ENCODE results near the gene AP2S1. TPM values are rescaled to one million over a fixed set of nuclear protein-coding genes. Genes with fewer than 3 reads are reported as not detected.

The AP2S1 gene
- total RNA-seq, 2 experiments from 2014 or later = 79.3 to 110 TPM

DNA sequence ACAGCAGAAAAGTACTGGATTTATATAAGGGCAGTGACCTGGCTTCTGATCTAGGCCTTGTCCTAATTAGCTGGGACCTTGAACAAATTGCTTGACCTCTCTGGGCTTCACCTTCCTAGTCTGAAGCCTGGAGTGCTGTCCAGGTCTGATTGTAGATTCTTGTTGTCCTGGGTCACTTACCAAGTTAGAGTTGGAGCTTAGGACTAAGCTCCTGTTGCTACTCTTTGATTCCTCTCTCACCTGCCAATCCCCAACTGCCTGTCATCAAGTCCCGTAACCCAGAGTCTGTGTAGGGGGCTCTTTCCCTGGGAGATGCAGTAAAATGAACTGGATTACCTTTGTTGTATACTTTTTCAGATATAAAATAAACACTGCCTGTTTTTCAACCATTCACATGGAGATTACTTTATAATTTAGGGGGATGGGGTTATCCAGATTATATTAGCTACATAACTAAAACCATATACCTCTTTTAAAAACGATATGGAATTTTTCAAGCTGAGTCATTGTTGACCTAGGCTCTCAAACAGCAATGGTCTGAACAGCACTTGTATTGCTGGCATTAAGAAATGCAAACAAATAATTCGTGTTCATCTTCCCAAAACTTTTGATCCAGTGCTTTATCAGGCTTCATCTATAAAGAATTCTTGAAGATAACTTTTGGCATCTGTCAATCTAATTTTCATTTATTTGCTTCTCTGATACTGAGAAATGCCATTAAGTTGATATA is 15.9 kb upstream of the AP2S1 start:
- Histone ChIP-seq H3K36me3 (ENCODE audit: insufficient read depth, low read length) (peaks cover 52% of the 10 kb centered on the region), H4K20me1 (ENCODE audit: insufficient read depth, low read length) (peaks cover 37% of the 10 kb centered on the region), H3K9me2 (ENCODE audit: insufficient read depth, low read length) (no peaks in the 10 kb centered on the region), H3K79me2 (ENCODE audit: insufficient read depth, low read depth, low read length) (peaks cover 99% of the 10 kb centered on the region), H2AFZ (ENCODE audit: low read length) (no peak overlapping the region), H3K27ac (ENCODE audit: low read depth, low read length, poor library complexity, severe bottlenecking) (peak overlapping the region; percentile 7), H3K9me3 (ENCODE audit: low read length) (no peaks in the 10 kb centered on the region), H3K4me3 (ENCODE audit: low read depth, low read length, poor library complexity, severe bottlenecking) (no peak overlapping the region), H3K4me1 (ENCODE audit: insufficient read depth, low read length, poor library complexity, severe bottlenecking) (peaks cover 57% of the 10 kb centered on the region), H3K4me2 (ENCODE audit: low read length) (no peak overlapping the region)
- no peak for DNase-seq (ENCODE audit: low spot score)
- CTCF ChIA-PET (ENCODE audit: unreplicated experiment) = no interaction called here
- intact Hi-C loops (cut with micrococcal nuclease; ENCODE audit: unreplicated experiment) = no loop called here
- no TSS peak for BruUV-seq (replicated peaks)
- POLR2A ChIA-PET = interaction anchor here (0.6 to 1.0 kb wide), 3 partner anchors 9 to 1303 kb away, joined by 3 to 6 read pairs (median 3); no protein-coding TSS in a partner anchor
- TF ChIP-seq, protein P1, sequence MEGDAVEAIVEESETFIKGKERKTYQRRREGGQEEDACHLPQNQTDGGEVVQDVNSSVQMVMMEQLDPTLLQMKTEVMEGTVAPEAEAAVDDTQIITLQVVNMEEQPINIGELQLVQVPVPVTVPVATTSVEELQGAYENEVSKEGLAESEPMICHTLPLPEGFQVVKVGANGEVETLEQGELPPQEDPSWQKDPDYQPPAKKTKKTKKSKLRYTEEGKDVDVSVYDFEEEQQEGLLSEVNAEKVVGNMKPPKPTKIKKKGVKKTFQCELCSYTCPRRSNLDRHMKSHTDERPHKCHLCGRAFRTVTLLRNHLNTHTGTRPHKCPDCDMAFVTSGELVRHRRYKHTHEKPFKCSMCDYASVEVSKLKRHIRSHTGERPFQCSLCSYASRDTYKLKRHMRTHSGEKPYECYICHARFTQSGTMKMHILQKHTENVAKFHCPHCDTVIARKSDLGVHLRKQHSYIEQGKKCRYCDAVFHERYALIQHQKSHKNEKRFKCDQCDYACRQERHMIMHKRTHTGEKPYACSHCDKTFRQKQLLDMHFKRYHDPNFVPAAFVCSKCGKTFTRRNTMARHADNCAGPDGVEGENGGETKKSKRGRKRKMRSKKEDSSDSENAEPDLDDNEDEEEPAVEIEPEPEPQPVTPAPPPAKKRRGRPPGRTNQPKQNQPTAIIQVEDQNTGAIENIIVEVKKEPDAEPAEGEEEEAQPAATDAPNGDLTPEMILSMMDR (conservative IDR thresholded peaks at IDR 0.05; ENCODE audit: low read length) = no peak
- TF ChIP-seq EZH2phosphoT487 (IDR thresholded peaks at IDR 0.05; ENCODE audit: borderline replicate concordance, low read depth, low read length) = no peak

DNA sequence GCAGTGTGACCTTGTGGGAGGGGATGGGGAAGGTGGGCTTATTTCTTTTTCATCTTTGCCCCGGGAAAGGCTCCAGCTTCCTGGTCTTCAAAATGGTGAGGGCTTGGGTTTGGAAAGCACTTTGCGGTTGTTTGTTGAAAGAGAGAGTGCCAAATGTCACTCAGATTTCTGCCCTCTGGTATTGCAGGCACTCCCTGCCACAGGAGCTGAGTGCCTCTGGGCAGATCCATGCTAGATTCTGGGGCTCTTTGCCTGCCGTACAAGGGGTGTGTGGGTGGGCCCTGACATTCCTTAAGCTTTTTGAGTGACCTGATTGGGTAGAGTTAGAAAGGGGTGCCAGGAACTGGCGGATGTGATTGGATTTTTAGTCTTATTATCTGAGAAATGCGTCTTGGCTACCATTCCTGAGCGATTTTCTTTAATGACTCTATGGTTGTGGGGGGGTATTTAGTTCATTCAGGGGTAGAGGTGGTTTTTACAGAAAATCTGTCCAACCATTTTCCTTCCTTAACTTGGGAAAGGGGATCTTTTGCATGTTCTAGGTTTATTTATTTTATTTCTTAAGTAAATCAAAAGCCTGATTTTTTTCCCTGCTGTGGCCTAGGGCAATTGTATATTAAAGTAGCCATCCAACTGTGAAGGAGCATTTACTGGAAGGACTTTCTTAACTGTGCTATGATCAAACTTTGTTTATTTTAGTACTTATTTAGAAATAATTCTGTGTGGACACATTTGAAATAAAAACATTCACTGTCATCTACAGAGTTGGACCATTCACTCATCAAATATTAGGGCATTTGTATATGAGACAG is 13.4 kb upstream of the AP2S1 start:
- Histone ChIP-seq H3K4me3 (ENCODE audit: low read depth, low read length, poor library complexity, severe bottlenecking) (peak overlapping the region; percentile 87), H3K27ac (ENCODE audit: low read depth, low read length, poor library complexity, severe bottlenecking) (no peak overlapping the region), H3K4me2 (ENCODE audit: low read length) (peak overlapping the region; percentile 80), H3K36me3 (ENCODE audit: insufficient read depth, low read length) (peaks cover 41% of the 10 kb centered on the region), H3K9me2 (ENCODE audit: insufficient read depth, low read length) (no peaks in the 10 kb centered on the region), H3K4me1 (ENCODE audit: insufficient read depth, low read length, poor library complexity, severe bottlenecking) (peaks cover 63% of the 10 kb centered on the region), H2AFZ (ENCODE audit: low read length) (no peak overlapping the region), H4K20me1 (ENCODE audit: insufficient read depth, low read length) (peaks cover 34% of the 10 kb centered on the region), H3K79me2 (ENCODE audit: insufficient read depth, low read depth, low read length) (peaks cover 82% of the 10 kb centered on the region), H3K9me3 (ENCODE audit: low read length) (no peaks in the 10 kb centered on the region)
- CTCF ChIA-PET (ENCODE audit: unreplicated experiment) = interaction anchor here (0.6 kb wide), 1 partner anchor 47 kb away, joined by 3 read pairs; no protein-coding TSS in a partner anchor
- no peak for DNase-seq (ENCODE audit: low spot score)
- no TSS peak for BruUV-seq (replicated peaks)
- TF ChIP-seq EZH2phosphoT487 (IDR thresholded peaks at IDR 0.05; ENCODE audit: borderline replicate concordance, low read depth, low read length) = no peak
- TF ChIP-seq, protein P1 (conservative IDR thresholded peaks at IDR 0.05; ENCODE audit: low read length) = no peak
- POLR2A ChIA-PET = interaction anchor here (0.7 to 0.9 kb wide), 2 partner anchors 268 to 406 kb away, joined by 3 read pairs; no protein-coding TSS in a partner anchor
- intact Hi-C loops (cut with micrococcal nuclease; ENCODE audit: unreplicated experiment) = loop anchor here (2.0 kb wide), 1 partner anchor 33 kb away; no protein-coding TSS in a partner anchor
